ENCODE results near the gene HELQ. TPM values are rescaled to one million over a fixed set of nuclear protein-coding genes. Genes with fewer than 3 reads are reported as not detected.
"Not testable (repeated sequence)": the region's sequence is repeated elsewhere in the genome, so short reads cannot be mapped to it uniquely, and the experiment has no call there.

Gene HELQ
- total and polyA plus RNA-seq, 2 of the 13 experiments (the other 11 are each of a cell fraction or from before 2014, with no cell fraction given) = 6.6 to 10.8 TPM

DNA sequence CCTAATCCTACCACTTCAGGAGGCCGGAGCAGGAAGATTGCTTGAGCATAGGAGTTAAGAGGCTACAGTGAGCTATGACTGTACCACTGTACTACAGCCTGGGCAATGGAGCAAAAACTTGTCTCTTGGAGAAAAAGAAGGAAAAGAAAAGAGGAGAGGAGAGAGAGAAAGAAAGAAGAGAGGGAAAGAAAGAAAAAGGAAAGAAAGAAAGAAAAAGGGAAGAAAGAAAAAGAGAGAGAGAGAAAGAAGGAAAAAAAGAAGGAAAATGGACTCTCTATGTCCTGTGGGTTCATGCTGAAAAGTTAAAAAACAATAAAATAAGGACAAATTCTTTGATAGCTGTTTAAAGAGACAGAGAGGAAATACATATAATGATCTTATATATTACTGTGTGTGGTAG, 42.6 kb upstream of the HELQ start:
- in situ Hi-C loops (cut with HindIII; ENCODE audit: extremely low pct_ligation_motif_present, low pct_unique_long_range_greater_than_20kb) = no loop called here

DNA sequence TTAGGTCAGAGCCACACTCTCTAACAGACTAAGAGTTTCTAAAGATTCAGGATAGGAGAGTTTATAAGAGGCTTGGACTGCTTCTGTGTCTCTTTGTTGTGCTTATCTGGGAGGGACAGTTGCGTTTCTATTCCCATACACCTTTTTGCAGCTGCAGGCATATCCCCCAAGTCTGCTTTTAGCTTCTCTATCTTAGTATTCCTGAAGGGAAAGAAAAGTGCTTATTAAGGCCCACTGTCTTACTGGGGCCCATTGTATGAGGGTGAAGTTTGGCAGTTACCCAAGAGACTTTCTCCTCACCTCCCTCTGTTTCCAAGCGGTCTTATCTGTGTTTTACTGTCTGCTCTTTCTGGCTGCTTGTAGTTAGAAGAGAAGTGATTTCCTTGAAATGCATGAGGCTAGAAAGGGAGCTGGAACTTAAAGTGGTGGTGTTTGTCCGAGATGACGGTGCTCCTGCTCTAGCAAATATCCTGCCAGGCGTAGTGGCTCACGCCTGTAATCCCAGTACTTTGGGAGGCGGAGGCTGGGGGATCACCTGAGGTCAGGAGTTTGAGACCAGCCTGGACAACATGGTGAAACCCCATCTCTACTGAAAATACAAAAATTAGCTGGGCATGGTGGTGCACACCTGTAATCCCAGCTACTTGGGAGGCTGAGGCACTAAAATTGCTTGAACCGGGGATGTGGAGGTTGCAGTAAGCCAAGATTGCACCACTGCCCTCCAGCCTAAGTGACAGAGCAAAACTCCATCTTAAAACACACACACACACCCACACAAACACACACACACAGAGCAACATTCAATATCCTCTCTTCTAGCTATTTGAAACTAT, 40.7 kb upstream of the HELQ start:
- H3K4me1 ChIP-seq (ENCODE audit: insufficient read depth, low read length); H2AFZ ChIP-seq (ENCODE audit: low read length); ATAC-seq; H3K4me2 ChIP-seq (ENCODE audit: low read depth, low read length); FAIRE-seq; H3K9me3 ChIP-seq (ENCODE audit: low read length); DNase-seq (ENCODE audit: low spot score); H3K27ac ChIP-seq (ENCODE audit: extremely low read length, insufficient read depth, low read length); H3K36me3 ChIP-seq (replicated peaks in 1 of 2; ENCODE audit: control insufficient read depth in 1 of 2, insufficient read depth in 2 of 2, low read length in 2 of 2); CTCF ChIA-PET (ENCODE audit: low intra/inter-chr PET ratio, low total read pairs); H3K27me3 ChIP-seq (ENCODE audit: control insufficient read depth in 1 of 2, insufficient read depth in 2 of 2, low read length in 2 of 2); H3K9ac ChIP-seq (ENCODE audit: insufficient read depth, low read depth, low read length); H4K20me1 ChIP-seq (ENCODE audit: insufficient read depth, low read length); H3K4me3 ChIP-seq (replicated peaks in 1 of 3; ENCODE audit: insufficient read depth in 1 of 3, low read depth in 2 of 3, low read length in 3 of 3); intact Hi-C loops (cut with micrococcal nuclease; ENCODE audit: unreplicated experiment); BruUV-seq (replicated peaks); in situ Hi-C loops (cut with HindIII; ENCODE audit: extremely low pct_ligation_motif_present, low pct_unique_long_range_greater_than_20kb); H3K79me2 ChIP-seq (ENCODE audit: insufficient read depth, low read length): not testable (repeated sequence)
- POLR2A ChIA-PET = interaction anchor here (0.6 kb wide), 1 partner anchor 45 kb away, joined by 3 read pairs; no protein-coding TSS in a partner anchor
- 51% methylated on average over 6 of the region's 8 CpGs for WGBS (ENCODE audit: low lambda C conversion rate)

More for the DNA sequence above, 42.6 kb upstream of the HELQ start:
- no peaks in the 10 kb centered on the region for H3K36me3 ChIP-seq (replicated peaks in 1 of 2; ENCODE audit: control insufficient read depth in 1 of 2, insufficient read depth in 2 of 2, low read length in 2 of 2)
- no TSS peak for BruUV-seq (replicated peaks)
- no peak for DNase-seq (ENCODE audit: low spot score)
- no peak overlapping the region for H2AFZ ChIP-seq (ENCODE audit: low read length)
- H3K9me3 ChIP-seq (ENCODE audit: low read length) = no peaks in the 10 kb centered on the region
- H3K4me3 ChIP-seq (replicated peaks in 1 of 3; ENCODE audit: insufficient read depth in 1 of 3, low read depth in 2 of 3, low read length in 3 of 3) = no peak overlapping the region
- TF ChIP-seq ATF7-NPFF (CRISPR knock-in tag; IDR thresholded peaks at IDR 0.05; ENCODE audit: low read depth) = no peak
- TF ChIP-seq ISX (CRISPR knock-in tag; conservative IDR thresholded peaks at IDR 0.05) = no peak
- TF ChIP-seq, protein P1, sequence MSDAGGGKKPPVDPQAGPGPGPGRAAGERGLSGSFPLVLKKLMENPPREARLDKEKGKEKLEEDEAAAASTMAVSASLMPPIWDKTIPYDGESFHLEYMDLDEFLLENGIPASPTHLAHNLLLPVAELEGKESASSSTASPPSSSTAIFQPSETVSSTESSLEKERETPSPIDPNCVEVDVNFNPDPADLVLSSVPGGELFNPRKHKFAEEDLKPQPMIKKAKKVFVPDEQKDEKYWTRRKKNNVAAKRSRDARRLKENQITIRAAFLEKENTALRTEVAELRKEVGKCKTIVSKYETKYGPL (CRISPR knock-in tag; IDR thresholded peaks at IDR 0.05) = no peak
- TF ChIP-seq MAFK (conservative IDR thresholded peaks at IDR 0.05 in 1 of 2, IDR thresholded peaks at IDR 0.05 in 1 of 2; ENCODE audit: low read length in 2 of 2) = no peak
- intact Hi-C loops (cut with micrococcal nuclease; ENCODE audit: unreplicated experiment) = no loop called here
- CTCF ChIA-PET (ENCODE audit: low intra/inter-chr PET ratio, low total read pairs) = no interaction called here
- no peak for ATAC-seq
- POLR2A ChIA-PET = no interaction called here
- H4K20me1 ChIP-seq (ENCODE audit: insufficient read depth, low read length) = no peaks in the 10 kb centered on the region
- peaks cover 0 to 3% of the 10 kb centered on the region in 2 experiments; a peak in 1 of 5 replicates for H3K27me3 ChIP-seq (ENCODE audit: control insufficient read depth in 1 of 2, insufficient read depth in 2 of 2, low read length in 2 of 2)
- no peak overlapping the region for H3K4me2 ChIP-seq (ENCODE audit: low read depth, low read length)
- H3K79me2 ChIP-seq (ENCODE audit: insufficient read depth, low read length) = no peaks in the 10 kb centered on the region
- FAIRE-seq = no peak
- no peak overlapping the region for H3K9ac ChIP-seq (ENCODE audit: insufficient read depth, low read depth, low read length)
- no peak overlapping the region for H3K27ac ChIP-seq (ENCODE audit: extremely low read length, insufficient read depth, low read length)
- no peaks in the 10 kb centered on the region for H3K4me1 ChIP-seq (ENCODE audit: insufficient read depth, low read length)
- WGBS (ENCODE audit: low lambda C conversion rate) = 3% methylated on average over 1 of the region's 1 CpG
